ENCODE results near the gene TSPAN4. TPM values are rescaled to one million over a fixed set of nuclear protein-coding genes. Genes with fewer than 3 reads are reported as not detected.

TSPAN4 gene
- total RNA-seq, 4 donors from 2014 or later: 47.1 to 78.9 (median 59.7) TPM

DNA sequence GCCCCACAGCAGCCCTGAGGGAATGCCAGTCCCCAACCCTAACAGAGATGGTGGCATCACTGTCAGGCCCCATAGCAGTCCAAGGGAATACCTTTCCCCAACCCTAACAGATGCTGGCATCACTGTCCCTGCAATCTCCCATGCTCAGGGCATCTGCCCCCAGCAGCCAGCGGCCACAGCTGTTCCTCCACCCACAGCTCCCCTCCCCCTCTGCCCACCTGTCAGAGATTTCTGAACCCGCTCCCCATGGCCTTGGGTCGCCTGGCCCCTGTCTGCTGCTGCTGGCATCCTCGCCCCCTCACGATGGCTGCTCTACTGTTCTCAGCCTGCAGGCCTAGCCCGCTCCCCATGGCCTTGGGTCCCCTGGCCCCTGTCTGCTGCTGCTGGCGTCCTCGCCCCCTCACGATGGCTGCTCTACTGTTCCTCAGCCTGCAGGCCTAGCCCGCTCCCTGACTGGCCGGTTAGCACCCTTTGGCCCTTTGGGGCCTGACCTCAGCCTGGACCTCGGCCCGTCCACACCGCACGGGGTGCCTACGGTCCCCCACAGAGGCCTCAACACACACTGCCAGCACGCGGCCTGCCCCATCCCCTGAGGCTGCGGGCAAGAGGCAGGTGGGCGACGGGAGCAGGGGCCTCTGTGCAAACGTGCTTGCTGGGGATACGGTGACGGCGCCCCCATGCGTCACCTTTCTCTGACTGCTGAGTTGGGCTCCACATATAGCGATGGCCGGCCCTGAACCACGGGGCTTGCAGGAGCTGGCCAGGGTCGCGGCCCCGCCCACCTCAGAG lies 47.2 kb downstream of the TSPAN4 start:
- TF ChIP-seq POLR2AphosphoS5 (IDR thresholded peaks at IDR 0.05) (no peak), EP300 (IDR thresholded peaks at IDR 0.05) (no peak), POLR2A (IDR thresholded peaks at IDR 0.05) (no peak)
- TF ChIP-seq, protein P1, sequence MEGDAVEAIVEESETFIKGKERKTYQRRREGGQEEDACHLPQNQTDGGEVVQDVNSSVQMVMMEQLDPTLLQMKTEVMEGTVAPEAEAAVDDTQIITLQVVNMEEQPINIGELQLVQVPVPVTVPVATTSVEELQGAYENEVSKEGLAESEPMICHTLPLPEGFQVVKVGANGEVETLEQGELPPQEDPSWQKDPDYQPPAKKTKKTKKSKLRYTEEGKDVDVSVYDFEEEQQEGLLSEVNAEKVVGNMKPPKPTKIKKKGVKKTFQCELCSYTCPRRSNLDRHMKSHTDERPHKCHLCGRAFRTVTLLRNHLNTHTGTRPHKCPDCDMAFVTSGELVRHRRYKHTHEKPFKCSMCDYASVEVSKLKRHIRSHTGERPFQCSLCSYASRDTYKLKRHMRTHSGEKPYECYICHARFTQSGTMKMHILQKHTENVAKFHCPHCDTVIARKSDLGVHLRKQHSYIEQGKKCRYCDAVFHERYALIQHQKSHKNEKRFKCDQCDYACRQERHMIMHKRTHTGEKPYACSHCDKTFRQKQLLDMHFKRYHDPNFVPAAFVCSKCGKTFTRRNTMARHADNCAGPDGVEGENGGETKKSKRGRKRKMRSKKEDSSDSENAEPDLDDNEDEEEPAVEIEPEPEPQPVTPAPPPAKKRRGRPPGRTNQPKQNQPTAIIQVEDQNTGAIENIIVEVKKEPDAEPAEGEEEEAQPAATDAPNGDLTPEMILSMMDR (IDR thresholded peaks at IDR 0.05): no peak
- peaks cover 32% of the 10 kb centered on the region for H3K36me3 ChIP-seq
- H3K27ac ChIP-seq: no peak overlapping the region
- 90% methylated on average over 26 of the region's 32 CpGs for WGBS
- no peaks in the 10 kb centered on the region for H3K9me3 ChIP-seq
- H3K27me3 ChIP-seq: no peaks in the 10 kb centered on the region
- H3K4me3 ChIP-seq: no peak overlapping the region
- no peaks in the 10 kb centered on the region for H3K4me1 ChIP-seq
- no peak for DNase-seq (ENCODE audit: low spot score in 2 of 2)

DNA sequence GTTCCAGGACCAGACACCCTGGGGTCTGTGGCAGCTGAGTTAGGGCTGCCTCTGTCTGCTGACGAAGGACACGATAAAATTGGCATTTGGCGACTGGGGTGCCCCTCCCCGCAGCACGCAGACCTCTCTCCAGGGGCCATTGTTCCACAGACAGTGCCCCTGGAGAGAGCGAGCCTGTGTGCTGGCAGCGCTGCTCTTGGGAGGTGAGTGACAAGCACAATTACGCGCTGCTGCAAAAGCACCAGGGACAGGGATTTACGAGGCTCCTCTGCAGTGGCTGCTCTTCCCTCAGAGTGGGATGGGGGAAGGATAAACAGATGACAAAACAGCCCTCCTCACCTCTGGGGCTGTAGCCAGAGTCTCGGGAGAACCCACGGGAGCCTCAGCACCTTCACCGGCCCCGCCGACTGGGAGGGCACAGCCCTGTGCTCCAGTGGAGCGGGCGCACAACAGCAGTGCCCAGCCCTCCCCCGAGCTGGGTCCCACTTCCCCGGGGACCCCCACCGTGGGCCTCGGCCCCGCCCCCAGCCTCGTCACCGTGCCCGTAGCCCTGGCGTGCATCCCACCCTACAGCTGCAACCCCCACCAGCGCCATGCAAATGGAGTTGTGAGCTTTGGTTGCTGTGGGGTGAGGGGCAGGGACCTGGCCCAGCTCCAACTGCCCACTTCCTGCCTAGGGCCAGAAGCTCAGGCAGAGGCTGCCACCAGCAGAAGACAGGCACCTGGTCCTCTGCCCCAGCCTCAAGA lies 48.3 kb downstream of the TSPAN4 start:
- H3K36me3 ChIP-seq: peaks cover 33% of the 10 kb centered on the region
- H3K27me3 ChIP-seq: no peaks in the 10 kb centered on the region
- H3K4me3 ChIP-seq: no peak overlapping the region
- WGBS: 76% methylated on average over 14 of the region's 27 CpGs
- no peaks in the 10 kb centered on the region for H3K4me1 ChIP-seq
- TF ChIP-seq POLR2AphosphoS5 (IDR thresholded peaks at IDR 0.05) (no peak), EP300 (IDR thresholded peaks at IDR 0.05) (no peak), POLR2A (IDR thresholded peaks at IDR 0.05) (no peak)
- TF ChIP-seq, protein P1 (IDR thresholded peaks at IDR 0.05): no peak
- no peak overlapping the region for H3K27ac ChIP-seq
- no peaks in the 10 kb centered on the region for H3K9me3 ChIP-seq
- no peak for DNase-seq (ENCODE audit: low spot score in 2 of 2)

DNA sequence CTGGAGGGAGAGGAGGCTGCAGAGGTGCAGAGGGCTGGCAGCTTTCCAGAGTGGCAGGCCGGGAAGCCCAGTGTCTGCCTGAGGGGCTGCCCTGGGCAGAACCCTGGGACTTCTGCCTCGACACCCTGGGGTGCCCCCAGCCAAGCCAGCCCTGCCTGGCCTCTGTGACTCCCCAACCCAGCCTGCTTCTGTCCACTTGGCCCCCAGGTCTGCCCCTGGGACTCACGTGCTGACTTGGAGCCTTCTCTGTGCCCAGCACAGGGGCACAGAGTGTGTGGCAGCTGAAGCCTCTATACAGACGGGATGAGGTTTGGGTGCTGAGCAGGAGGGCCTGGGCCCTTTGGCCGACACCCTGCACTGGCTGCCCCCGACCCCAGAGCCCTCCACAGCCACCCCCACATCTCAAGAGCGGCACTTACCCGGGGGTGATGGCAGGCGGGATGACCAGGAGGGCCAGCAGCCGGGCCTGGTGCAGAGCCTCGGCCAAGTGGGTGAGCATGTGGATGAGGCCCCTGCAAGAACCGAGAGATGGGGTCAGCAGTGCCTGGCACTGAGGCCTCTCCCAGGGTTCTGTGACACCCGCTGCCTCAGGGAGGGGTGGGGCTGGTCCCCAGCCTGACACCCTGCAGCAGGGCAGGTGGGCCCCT lies 50.5 kb downstream of the TSPAN4 start:
- peaks cover 20% of the 10 kb centered on the region for H3K36me3 ChIP-seq
- DNase-seq (ENCODE audit: low spot score in 2 of 2): no peak
- WGBS: no CpG with 5 or more reads among the region's 13 CpGs
- no peak overlapping the region for H3K4me3 ChIP-seq
- H3K4me1 ChIP-seq: no peaks in the 10 kb centered on the region
- no peak for TF ChIP-seq POLR2AphosphoS5 (IDR thresholded peaks at IDR 0.05)
- TF ChIP-seq POLR2A (IDR thresholded peaks at IDR 0.05): no peak
- TF ChIP-seq, protein P1 (IDR thresholded peaks at IDR 0.05): no peak
- TF ChIP-seq EP300 (IDR thresholded peaks at IDR 0.05): no peak
- no peak overlapping the region for H3K27ac ChIP-seq
- no peaks in the 10 kb centered on the region for H3K9me3 ChIP-seq
- no peaks in the 10 kb centered on the region for H3K27me3 ChIP-seq

DNA sequence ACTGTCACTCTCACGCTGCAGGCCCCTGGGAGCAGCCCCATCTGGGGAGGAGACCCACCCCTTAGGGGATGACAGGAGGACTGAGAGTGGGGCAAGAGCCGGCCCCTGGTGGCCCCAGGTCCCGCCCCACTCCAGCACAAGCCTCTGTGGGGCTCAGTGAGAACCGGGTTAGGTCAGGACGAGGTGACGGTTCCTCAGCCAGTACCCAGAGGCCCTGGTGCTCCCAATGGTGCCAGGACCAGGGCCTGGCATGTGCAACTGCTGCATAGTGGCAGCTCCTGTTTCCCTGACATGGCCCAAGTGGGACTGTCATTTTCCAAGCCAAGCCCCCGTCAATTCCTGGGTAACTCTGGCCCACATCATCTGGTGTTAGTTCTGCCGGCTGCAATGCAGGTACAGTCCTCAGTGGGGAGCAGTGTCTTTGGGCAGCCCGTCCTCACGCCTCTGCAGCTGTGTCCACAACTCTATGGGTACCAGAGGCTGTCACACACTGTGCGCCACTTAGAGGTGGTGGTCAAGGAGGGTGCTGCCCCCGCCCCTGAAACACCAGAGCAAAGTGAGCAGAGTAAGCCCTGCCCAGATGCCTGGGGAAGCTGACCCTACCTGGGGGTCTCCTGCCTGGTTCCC lies 52.0 kb downstream of the TSPAN4 start:
- DNase-seq (ENCODE audit: low spot score in 2 of 2): no peak
- H3K4me3 ChIP-seq: no peak overlapping the region
- 86% methylated on average over 2 of the region's 12 CpGs for WGBS
- peaks cover 27% of the 10 kb centered on the region for H3K36me3 ChIP-seq
- no peaks in the 10 kb centered on the region for H3K9me3 ChIP-seq
- no peaks in the 10 kb centered on the region for H3K27me3 ChIP-seq
- H3K4me1 ChIP-seq: no peaks in the 10 kb centered on the region
- TF ChIP-seq EP300 (IDR thresholded peaks at IDR 0.05): no peak
- TF ChIP-seq, protein P1 (IDR thresholded peaks at IDR 0.05): no peak
- TF ChIP-seq POLR2A (IDR thresholded peaks at IDR 0.05): no peak
- TF ChIP-seq POLR2AphosphoS5 (IDR thresholded peaks at IDR 0.05): no peak
- H3K27ac ChIP-seq: no peak overlapping the region

Data from suprapubic skin (tissue), 4 donors.